ENCODE results near the gene SIGLEC9. TPM values are rescaled to one million over a fixed set of nuclear protein-coding genes. Genes with fewer than 3 reads are reported as not detected.

Gene SIGLEC9
- total RNA-seq, 1 experiment from 2014 or later = not detected

- H3K4me1 Mint-ChIP-seq = peaks cover 15% of the 10 kb centered on the region
- peak; percentile 83 for DNase-seq (ENCODE audit: low spot score)
- TF ChIP-seq IRF1 (CRISPR knock-in tag; IDR thresholded peaks at IDR 0.05) = no peak
- no peak for TF ChIP-seq MXD4 (CRISPR knock-in tag; IDR thresholded peaks at IDR 0.05; ENCODE audit: borderline replicate concordance)
- no peak for TF ChIP-seq JAZF1 (CRISPR knock-in tag; IDR thresholded peaks at IDR 0.05)
- peak; percentile 80 for TF ChIP-seq CTCF (IDR thresholded peaks at IDR 0.05)
- no peaks in the 10 kb centered on the region for H3K27me3 Mint-ChIP-seq (ENCODE audit: low read depth)
- ATAC-seq = peak; percentile 62
- H3K4me3 Mint-ChIP-seq = no peak overlapping the region
- H3K36me3 Mint-ChIP-seq = 0 out of 2 replicates have a peak, but pooled peaks cover under 1% of the 10 kb centered on the region
- ChIA-PET CTCF (interaction anchor here (0.9 to 8.2 kb wide), 18 partner anchors 10 to 392 kb away, joined by 3 to 347 read pairs (median 4); partner anchors contain the start of genes KLK10 and KLK8), POLR2A (interaction anchor here (1.1 kb wide), 1 partner anchor 80 kb away, joined by 3 read pairs; no protein-coding TSS in a partner anchor)
- no peak overlapping the region for H3K27ac Mint-ChIP-seq
- no peaks in the 10 kb centered on the region for H3K9me3 Mint-ChIP-seq
These were observed 27.5 kb upstream of the SIGLEC9 start for GRCh38 chr19:51097166-51097738.

GRCh38 chr19:51097796-51098195, 26.9 kb upstream of the SIGLEC9 start:
- no peaks in the 10 kb centered on the region for H3K27me3 Mint-ChIP-seq (ENCODE audit: low read depth)
- peaks cover 6% of the 10 kb centered on the region; the same call in 1 of the 2 replicates for H3K36me3 Mint-ChIP-seq
- peaks cover 13% of the 10 kb centered on the region for H3K4me1 Mint-ChIP-seq
- no peak overlapping the region for H3K4me3 Mint-ChIP-seq
- ChIA-PET CTCF (no interaction called here), POLR2A (no interaction called here)
- H3K27ac Mint-ChIP-seq = no peak overlapping the region
- H3K9me3 Mint-ChIP-seq = no peaks in the 10 kb centered on the region
- no peak for DNase-seq (ENCODE audit: low spot score)
- TF ChIP-seq NFYB (CRISPR knock-in tag; conservative IDR thresholded peaks at IDR 0.05; ENCODE audit: low read depth) = no peak
- no peak for TF ChIP-seq FOXJ3 (CRISPR knock-in tag; IDR thresholded peaks at IDR 0.05; ENCODE audit: borderline replicate concordance)
- TF ChIP-seq HMGA2 (CRISPR knock-in tag; IDR thresholded peaks at IDR 0.05) = no peak
- TF ChIP-seq AFF4 (CRISPR knock-in tag; IDR thresholded peaks at IDR 0.05; ENCODE audit: borderline replicate concordance) = no peak
- TF ChIP-seq MYBL2 (CRISPR knock-in tag; IDR thresholded peaks at IDR 0.05) = no peak
- TF ChIP-seq TP53 (CRISPR knock-in tag; IDR thresholded peaks at IDR 0.05) = no peak
- TF ChIP-seq USF2 (CRISPR knock-in tag; IDR thresholded peaks at IDR 0.05) = no peak
- no peak for TF ChIP-seq SMAD4 (CRISPR knock-in tag; IDR thresholded peaks at IDR 0.05)
- TF ChIP-seq GTF2I (CRISPR knock-in tag; conservative IDR thresholded peaks at IDR 0.05) = no peak
- no peak for TF ChIP-seq ZNF138 (CRISPR knock-in tag; conservative IDR thresholded peaks at IDR 0.05)
- TF ChIP-seq E2F1 (CRISPR knock-in tag; IDR thresholded peaks at IDR 0.05) = no peak
- no peak for TF ChIP-seq AR (CRISPR knock-in tag; IDR thresholded peaks at IDR 0.05)
- TF ChIP-seq ZNF532 (CRISPR knock-in tag; IDR thresholded peaks at IDR 0.05; ENCODE audit: borderline replicate concordance) = no peak
- no peak for ATAC-seq
